Dedifferentiated amniotic fluid mesenchymal stem cell (primary cell): ENCODE measurements around the gene CNPY1.

Experiments
- DNase-seq: peaks from one replicate; pipeline ENCODE4 v3.0.0-alpha.2; 2016; ENCODE audit errors: extremely low spot score

Gene CNPY1

GRCh38 chr7:155558961-155559360 is 12.6 kb upstream of the CNPY1 start:
- DNase-seq = no peak

- DNase-seq = no peak
Measured at GRCh38 chr7:155558351-155558750, 12.0 kb upstream of the CNPY1 start.

- DNase-seq = no peak
Measured at GRCh38 chr7:155557778-155558177, 11.4 kb upstream of the CNPY1 start.

GRCh38 chr7:155556763-155557162 is 10.4 kb upstream of the CNPY1 start:
- DNase-seq = no peak

GRCh38 chr7:155555116-155555695 is 8.8 kb upstream of the CNPY1 start:
- DNase-seq = no peak

GRCh38 chr7:155553871-155554270 is 7.5 kb upstream of the CNPY1 start:
- no peak for DNase-seq

- DNase-seq = no peak
Measured at GRCh38 chr7:155551785-155552611, 5.6 kb upstream of the CNPY1 start.

GRCh38 chr7:155550916-155551315 is 4.6 kb upstream of the CNPY1 start:
- DNase-seq = no peak

- DNase-seq = no peak
Measured at GRCh38 chr7:155549226-155549625, 2.9 kb upstream of the CNPY1 start.

- no peak for DNase-seq
Measured at GRCh38 chr7:155547161-155547791, 917 bp upstream of the CNPY1 start.

GRCh38 chr7:155545348-155545747 is 1.0 kb downstream of the CNPY1 start:
- DNase-seq = no peak

- DNase-seq = no peak
Measured at GRCh38 chr7:155544485-155544884, 1.9 kb downstream of the CNPY1 start.

- no peak for DNase-seq
Measured at GRCh38 chr7:155543926-155544325, 2.4 kb downstream of the CNPY1 start.

GRCh38 chr7:155543011-155543876 is 3.1 kb downstream of the CNPY1 start:
- no peak for DNase-seq

GRCh38 chr7:155541986-155542675 is 4.2 kb downstream of the CNPY1 start:
- no peak for DNase-seq

GRCh38 chr7:155540553-155540952 is 5.8 kb downstream of the CNPY1 start:
- no peak for DNase-seq

GRCh38 chr7:155538293-155538692 is 8.1 kb downstream of the CNPY1 start:
- DNase-seq = no peak

- DNase-seq = no peak
Measured at GRCh38 chr7:155536451-155536850, 9.9 kb downstream of the CNPY1 start.

GRCh38 chr7:155534691-155535090 is 11.7 kb downstream of the CNPY1 start:
- DNase-seq = no peak

GRCh38 chr7:155533827-155534690 is 12.3 kb downstream of the CNPY1 start:
- no peak for DNase-seq
